ENCODE measurements around the gene CNKSR2. TPM values are rescaled to one million over a fixed set of nuclear protein-coding genes. Genes with fewer than 3 reads are reported as not detected.

Gene CNKSR2
- total RNA-seq, 1 experiment from 2014 or later: not detected

DNA sequence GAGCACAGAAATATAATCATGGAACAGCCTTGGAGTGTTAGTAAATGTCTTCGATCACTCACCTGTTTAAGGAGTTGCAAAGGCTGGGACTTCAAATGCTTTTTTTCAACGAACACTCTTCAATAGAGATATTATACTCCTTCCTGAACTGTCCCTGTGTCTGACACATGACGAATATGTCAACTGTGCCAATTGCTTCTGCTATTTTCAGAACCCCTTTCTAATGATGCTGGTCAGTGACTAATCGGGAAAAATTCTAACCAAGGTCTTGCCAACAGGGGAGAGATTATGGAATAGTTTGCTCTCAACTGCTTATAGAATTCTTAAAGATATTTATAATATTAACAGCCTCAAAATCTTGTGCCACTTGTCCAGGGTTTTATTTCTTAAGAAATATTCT lies 292.5 kb downstream of the CNKSR2 start:
- ChIA-PET POLR2A (no interaction called here), RAD21 (ENCODE audit: low non-redundant PET in 1 of 2, low total read pairs in 2 of 2, uncharacterized antibody in 2 of 2, unreplicated experiment in 2 of 2) (no interaction called here), CTCF (no interaction called here)
- H4K20me1 ChIP-seq (ENCODE audit: insufficient read depth): no peaks in the 10 kb centered on the region
- no peaks in the 10 kb centered on the region for H3K9me3 ChIP-seq (ENCODE audit: control insufficient read depth in 1 of 2, insufficient read depth in 1 of 2, low read depth in 1 of 2, low read length in 2 of 2)
- DNase-seq (ENCODE audit: low read depth, low spot score) (no peak), ATAC-seq (no peak)
- H3K9me2 ChIP-seq (ENCODE audit: insufficient read depth): no peaks in the 10 kb centered on the region
- H2AFZ ChIP-seq (ENCODE audit: low read depth, low read length, poor library complexity, severe bottlenecking): no peak overlapping the region
- no peak overlapping the region for H3K4me2 ChIP-seq (ENCODE audit: low read length)
- H3K9ac ChIP-seq (ENCODE audit: low read length): no peak overlapping the region
- no peak overlapping the region for H3K27ac ChIP-seq (ENCODE audit: low read depth, low read length)
- TF ChIP-seq ZFX (IDR thresholded peaks at IDR 0.05) (no peak), CEBPB (IDR thresholded peaks at IDR 0.05; ENCODE audit: low read depth) (no peak), SRF (IDR thresholded peaks at IDR 0.05; ENCODE audit: low read depth) (no peak), JUND (IDR thresholded peaks at IDR 0.05) (no peak), EZH2phosphoT487 (IDR thresholded peaks at IDR 0.05; ENCODE audit: borderline replicate concordance) (no peak), POLR2A (IDR thresholded peaks at IDR 0.05; ENCODE audit: borderline replicate concordance, extremely low read depth, insufficient read depth, insufficient read length) (no peak), YY1 (IDR thresholded peaks at IDR 0.05; ENCODE audit: extremely low read depth, insufficient replicate concordance, low read depth, low read length) (no peak), ELF1 (IDR thresholded peaks at IDR 0.05; ENCODE audit: borderline replicate concordance, low read depth) (no peak), SP1 (IDR thresholded peaks at IDR 0.05; ENCODE audit: low read depth) (no peak), EZH2 (IDR thresholded peaks at IDR 0.05) (no peak)
- TF ChIP-seq, protein P1, sequence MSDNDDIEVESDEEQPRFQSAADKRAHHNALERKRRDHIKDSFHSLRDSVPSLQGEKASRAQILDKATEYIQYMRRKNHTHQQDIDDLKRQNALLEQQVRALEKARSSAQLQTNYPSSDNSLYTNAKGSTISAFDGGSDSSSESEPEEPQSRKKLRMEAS (IDR thresholded peaks at IDR 0.05): no peak
- intact Hi-C loops (cut with micrococcal nuclease): no loop called here
- no peaks in the 10 kb centered on the region for H3K79me2 ChIP-seq (ENCODE audit: insufficient read depth, low read length)
- H3K4me1 ChIP-seq (ENCODE audit: control insufficient read depth in 1 of 2, insufficient read depth in 2 of 2, low read length in 2 of 2): no peaks in the 10 kb centered on the region
- no TSS peak for BruUV-seq (replicated peaks)
- no peaks in the 10 kb centered on the region for H3K36me3 ChIP-seq (ENCODE audit: control insufficient read depth in 1 of 2, insufficient read depth in 2 of 2, low read length in 2 of 2)
- no peak overlapping the region for H3K4me3 ChIP-seq (replicated peaks in 1 of 2; ENCODE audit: low read depth in 1 of 2, low read length in 2 of 2)
- H3K27me3 ChIP-seq (ENCODE audit: insufficient read depth, low read length): no peaks in the 10 kb centered on the region

GRCh38 chrX:21674430-21675186 lies 300.4 kb downstream of the CNKSR2 start:
- ChIA-PET CTCF (no interaction called here), RAD21 (ENCODE audit: low non-redundant PET in 1 of 2, low total read pairs in 2 of 2, uncharacterized antibody in 2 of 2, unreplicated experiment in 2 of 2) (no interaction called here), POLR2A (no interaction called here)
- no peak for DNase-seq (ENCODE audit: low read depth, low spot score)
- Histone ChIP-seq H3K9ac (ENCODE audit: low read length) (no peak overlapping the region), H3K9me2 (ENCODE audit: insufficient read depth) (no peaks in the 10 kb centered on the region), H3K36me3 (ENCODE audit: control insufficient read depth in 1 of 2, insufficient read depth in 2 of 2, low read length in 2 of 2) (no peaks in the 10 kb centered on the region), H4K20me1 (ENCODE audit: insufficient read depth) (no peaks in the 10 kb centered on the region), H3K9me3 (ENCODE audit: control insufficient read depth in 1 of 2, insufficient read depth in 1 of 2, low read depth in 1 of 2, low read length in 2 of 2) (no peaks in the 10 kb centered on the region), H2AFZ (ENCODE audit: low read depth, low read length, poor library complexity, severe bottlenecking) (no peak overlapping the region), H3K27ac (ENCODE audit: low read depth, low read length) (no peak overlapping the region), H3K4me3 (replicated peaks in 1 of 2; ENCODE audit: low read depth in 1 of 2, low read length in 2 of 2) (no peak overlapping the region), H3K27me3 (ENCODE audit: insufficient read depth, low read length) (no peaks in the 10 kb centered on the region), H3K79me2 (ENCODE audit: insufficient read depth, low read length) (no peaks in the 10 kb centered on the region), H3K4me2 (ENCODE audit: low read length) (no peak overlapping the region), H3K4me1 (ENCODE audit: control insufficient read depth in 1 of 2, insufficient read depth in 2 of 2, low read length in 2 of 2) (no peaks in the 10 kb centered on the region)
- TF ChIP-seq SP1 (IDR thresholded peaks at IDR 0.05; ENCODE audit: low read depth) (no peak), CBX3 (IDR thresholded peaks at IDR 0.05; ENCODE audit: low read depth) (no peak), POLR2AphosphoS5 (IDR thresholded peaks at IDR 0.05; ENCODE audit: low read depth, low read length) (no peak), TCF7L2 (IDR thresholded peaks at IDR 0.05; ENCODE audit: borderline replicate concordance, extremely low read depth, insufficient read depth, insufficient read length) (no peak), RAD21 (IDR thresholded peaks at IDR 0.05; ENCODE audit: low read depth) (no peak), ZBTB33 (IDR thresholded peaks at IDR 0.05; ENCODE audit: extremely low read depth, insufficient replicate concordance, low read length) (no peak)
- no TSS peak for BruUV-seq (replicated peaks)
- intact Hi-C loops (cut with micrococcal nuclease): no loop called here
- ATAC-seq: no peak

Measured in HCT116 (cell line).